MM.1S (cell line): Measurements from ENCODE around the gene ACTN1.
"Not testable (repeated sequence)": the region's sequence is repeated elsewhere in the genome, so short reads cannot be mapped to it uniquely, and the experiment has no call there.

Experiments
- DNase-seq: peaks from one replicate; pipeline ENCODE4 v3.0.0-alpha.2; 2015
- H2AFZ ChIP-seq: fragments of 300-600 bp; sonication (generic); 2 replicates; pipeline ENCODE4 v1.6.0; 2016; ENCODE audit warnings: antibody characterized with exemption, low read length
- H3F3A ChIP-seq: fragments of 300-600 bp; sonication (generic); 2 replicates; pipeline ENCODE4 v1.6.1; 2016; ENCODE audit warnings: mild to moderate bottlenecking, antibody characterized with exemption, low read length, moderate library complexity, mixed read lengths; ENCODE audit not compliant: insufficient read depth
- H3K27ac ChIP-seq: fragments of 300-600 bp; sonication (generic); 2 replicates; pipeline ENCODE4 v1.5.1; 2016; ENCODE audit warnings: mild to moderate bottlenecking, low read length
- H3K27me3 ChIP-seq: fragments of 300-600 bp; sonication (generic); replicated peaks from 2 replicates; pipeline ENCODE4 v1.6.0; 2016; ENCODE audit warnings: low read length; ENCODE audit not compliant: insufficient read depth
- H3K36me3 ChIP-seq: fragments of 300-600 bp; sonication (generic); replicated peaks from 2 replicates; pipeline ENCODE4 v1.6.1; 2016; ENCODE audit warnings: mild to moderate bottlenecking, low read length, mixed read lengths; ENCODE audit not compliant: insufficient read depth
- H3K4me1 ChIP-seq: fragments of 300-600 bp; sonication (generic); 2 replicates; pipeline ENCODE4 v1.6.1; 2016; ENCODE audit warnings: low read length, mixed read lengths
- H3K4me2 ChIP-seq: fragments of 300-600 bp; sonication (generic); 2 replicates; pipeline ENCODE4 v1.6.0; 2016; ENCODE audit warnings: low read depth, low read length
- H3K4me3 ChIP-seq: fragments of 300-600 bp; sonication (generic); 2 replicates; pipeline ENCODE4 v1.5.1; 2016; ENCODE audit warnings: low read length, mixed read lengths
- H3K79me2 ChIP-seq: fragments of 300-600 bp; sonication (generic); 2 replicates; pipeline ENCODE4 v1.6.1; 2016; ENCODE audit warnings: mixed run types, low read length, mixed read lengths
- H3K9ac ChIP-seq: fragments of 300-600 bp; sonication (generic); 2 replicates; pipeline ENCODE4 v1.6.1; 2016; ENCODE audit warnings: low read length, mixed read lengths
- H3K9me2 ChIP-seq: fragments of 300-600 bp; sonication (generic); replicated peaks from 2 replicates; pipeline ENCODE4 v1.6.1; 2016; ENCODE audit warnings: mild to moderate bottlenecking, low read length, mixed read lengths; ENCODE audit not compliant: insufficient read depth
- H3K9me3 ChIP-seq: fragments of 300-600 bp; sonication (generic); replicated peaks from 2 replicates; pipeline ENCODE4 v1.6.1; 2016; ENCODE audit warnings: mild to moderate bottlenecking, low read length, mixed read lengths; ENCODE audit not compliant: insufficient read depth
- H4K20me1 ChIP-seq: fragments of 300-600 bp; sonication (generic); 2 replicates; pipeline ENCODE4 v1.6.1; 2016; ENCODE audit warnings: mild to moderate bottlenecking, low read length, moderate library complexity, mixed read lengths; ENCODE audit not compliant: insufficient read depth
- CTCF ChIP-seq: fragments of 300-600 bp; sonication (generic); IDR thresholded peaks from 2 replicates; pipeline ENCODE4 v1.5.1; 2016; ENCODE audit warnings: antibody characterized with exemption, low read length, mixed read lengths
- EZH2 ChIP-seq: fragments of 300-600 bp; sonication (generic); optimal IDR thresholded peaks from 2 replicates; pipeline ENCODE3; 2017; ENCODE audit warnings: low read depth, mild to moderate bottlenecking, antibody characterized with exemption, low read length, mixed read lengths
- EZH2phosphoT487 ChIP-seq: fragments of 300-600 bp; sonication (generic); IDR thresholded peaks from 2 replicates; pipeline ENCODE4 v1.6.1; 2018; ENCODE audit warnings: antibody characterized with exemption, low read length

Gene ACTN1

GRCh38 chr14:68851078-68851477 lies 128.0 kb downstream of the ACTN1 start:
- Histone ChIP-seq H3K9me2 (no peaks in the 10 kb centered on the region), H2AFZ (no peak overlapping the region), H3K9me3 (no peaks in the 10 kb centered on the region), H3K9ac (no peak overlapping the region), H3K79me2 (no peaks in the 10 kb centered on the region), H3K27ac (no peak overlapping the region), H3K36me3 (no peaks in the 10 kb centered on the region), H3K4me1 (no peaks in the 10 kb centered on the region), H3K4me3 (no peak overlapping the region), H3K4me2 (no peak overlapping the region), H3K27me3 (no peaks in the 10 kb centered on the region), H3F3A (no peaks in the 10 kb centered on the region), H4K20me1 (no peaks in the 10 kb centered on the region)
- TF ChIP-seq EZH2phosphoT487 (no peak), EZH2 (no peak), CTCF (no peak)
- DNase-seq = no peak

- TF ChIP-seq CTCF (no peak), EZH2 (no peak), EZH2phosphoT487 (no peak)
- Histone ChIP-seq H3K9ac (no peak overlapping the region), H2AFZ (no peak overlapping the region), H3K4me1 (no peaks in the 10 kb centered on the region), H3K9me2 (no peaks in the 10 kb centered on the region), H3K79me2 (no peaks in the 10 kb centered on the region), H3K27me3 (no peaks in the 10 kb centered on the region), H3K9me3 (no peaks in the 10 kb centered on the region), H3K36me3 (no peaks in the 10 kb centered on the region), H3K4me2 (no peak overlapping the region), H3K4me3 (no peak overlapping the region), H4K20me1 (no peaks in the 10 kb centered on the region), H3K27ac (no peak overlapping the region), H3F3A (no peaks in the 10 kb centered on the region)
- DNase-seq = no peak
These were observed 129.7 kb downstream of the ACTN1 start for GRCh38 chr14:68849416-68849815.

- Histone ChIP-seq H3K9ac (no peak overlapping the region), H3K4me2 (no peak overlapping the region), H3K4me3 (no peak overlapping the region), H3K4me1 (no peaks in the 10 kb centered on the region), H3K79me2 (no peaks in the 10 kb centered on the region), H3K9me3 (no peaks in the 10 kb centered on the region), H3F3A (no peaks in the 10 kb centered on the region), H2AFZ (no peak overlapping the region), H3K36me3 (no peaks in the 10 kb centered on the region), H3K27me3 (no peaks in the 10 kb centered on the region), H4K20me1 (no peaks in the 10 kb centered on the region), H3K27ac (no peak overlapping the region), H3K9me2 (no peaks in the 10 kb centered on the region)
- no peak for DNase-seq
- TF ChIP-seq EZH2 (no peak), EZH2phosphoT487 (no peak), CTCF (no peak)
These were observed 130.8 kb downstream of the ACTN1 start for GRCh38 chr14:68848253-68848652.

GRCh38 chr14:68847640-68848039 lies 131.5 kb downstream of the ACTN1 start:
- not testable (repeated sequence) for H3K79me2 ChIP-seq, H4K20me1 ChIP-seq, H3K4me1 ChIP-seq, H3K36me3 ChIP-seq, H3K9me2 ChIP-seq, DNase-seq, H3K27me3 ChIP-seq, H3K4me2 ChIP-seq, H3K4me3 ChIP-seq, H3K27ac ChIP-seq, H3K9ac ChIP-seq, H3K9me3 ChIP-seq, H3F3A ChIP-seq, H2AFZ ChIP-seq
